Measurements from ENCODE around the gene HOXA9.

The HOXA9 gene

DNA sequence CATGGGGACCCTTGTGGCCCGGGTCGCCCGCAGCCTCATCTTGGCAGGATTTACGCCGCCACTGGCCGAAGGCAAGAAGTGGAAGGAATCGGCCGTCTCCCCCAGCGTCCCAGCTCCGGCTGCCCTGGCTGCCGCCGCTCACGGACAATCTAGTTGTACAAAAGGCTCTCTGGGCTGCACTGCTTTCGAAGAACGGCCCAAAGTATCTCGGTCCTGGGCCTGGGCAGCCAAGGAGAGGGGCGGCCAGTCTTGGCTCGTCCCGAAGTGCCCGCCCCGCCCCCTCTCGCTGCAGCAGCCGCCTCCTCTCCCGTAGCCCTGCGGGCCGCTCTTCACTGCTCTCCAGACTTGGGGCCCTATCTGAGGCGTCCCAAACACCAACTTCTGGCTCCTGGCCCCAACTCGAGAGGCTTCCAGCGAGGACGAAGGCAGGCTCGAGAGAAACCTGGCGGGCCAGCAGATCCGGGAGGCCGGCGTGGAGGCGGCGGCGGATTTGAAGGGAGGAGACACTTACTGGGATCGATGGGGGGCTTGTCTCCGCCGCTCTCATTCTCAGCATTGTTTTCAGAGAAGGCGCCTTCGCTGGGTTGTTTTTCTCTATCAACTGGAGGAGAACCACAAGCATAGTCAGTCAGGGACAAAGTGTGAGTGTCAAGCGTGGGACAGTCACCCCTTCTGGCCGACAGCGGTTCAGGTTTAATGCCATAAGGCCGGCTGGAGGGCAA lies 809 bp downstream of the HOXA9 start:
- DNase-seq (ENCODE audit: low read depth, low spot score) = no peak

DNA sequence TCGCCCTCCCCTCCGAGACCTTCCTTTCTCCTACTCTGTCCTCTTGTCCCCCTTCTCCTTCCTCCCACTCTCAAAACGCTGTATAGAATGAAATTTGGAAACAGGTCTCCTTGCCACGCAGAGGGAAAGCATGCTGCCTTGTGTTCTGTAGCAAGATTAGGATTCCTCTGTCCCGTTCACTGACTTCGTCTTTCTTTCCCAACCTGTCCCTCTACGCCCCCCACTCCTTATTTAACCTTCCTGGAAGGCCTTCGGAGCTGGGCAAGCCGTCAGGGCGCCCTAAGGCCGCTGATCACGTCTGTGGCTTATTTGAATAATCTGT lies 1.3 kb downstream of the HOXA9 start:
- DNase-seq (ENCODE audit: low read depth, low spot score) = no peak

DNA sequence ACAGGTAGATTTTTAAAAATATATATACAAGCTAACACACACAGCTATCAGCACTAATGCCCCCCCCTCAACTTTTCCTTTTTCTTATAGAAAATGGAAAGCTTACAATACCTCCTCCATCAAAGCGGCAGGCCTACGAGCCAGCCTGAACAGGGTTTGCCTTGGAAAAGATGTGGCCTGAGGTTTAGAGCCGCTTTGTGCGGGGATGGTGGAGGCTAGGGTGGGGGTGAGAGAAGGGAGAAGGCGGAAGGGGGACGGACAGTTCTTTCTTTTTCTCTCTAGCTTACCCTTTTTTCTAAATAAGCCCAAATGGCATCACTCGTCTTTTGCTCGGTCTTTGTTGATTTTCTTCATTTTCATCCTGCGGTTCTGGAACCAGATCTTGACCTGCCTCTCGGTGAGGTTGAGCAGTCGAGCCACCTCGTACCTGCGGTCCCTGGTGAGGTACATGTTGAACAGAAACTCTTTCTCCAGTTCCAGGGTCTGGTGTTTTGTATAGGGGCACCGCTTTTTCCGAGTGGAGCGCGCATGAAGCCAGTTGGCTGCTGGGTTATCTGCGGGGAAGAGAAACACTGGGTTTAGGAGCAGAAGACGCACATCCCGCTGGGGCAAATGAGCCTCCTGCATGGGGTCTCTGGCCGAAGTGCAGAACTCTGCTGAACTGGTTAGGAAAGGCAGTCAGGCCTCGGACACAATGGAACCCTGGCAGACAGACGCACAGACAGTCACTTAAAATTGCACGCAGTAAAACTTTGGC lies 1.9 kb downstream of the HOXA9 start:
- no peak for DNase-seq (ENCODE audit: low read depth, low spot score)

DNA sequence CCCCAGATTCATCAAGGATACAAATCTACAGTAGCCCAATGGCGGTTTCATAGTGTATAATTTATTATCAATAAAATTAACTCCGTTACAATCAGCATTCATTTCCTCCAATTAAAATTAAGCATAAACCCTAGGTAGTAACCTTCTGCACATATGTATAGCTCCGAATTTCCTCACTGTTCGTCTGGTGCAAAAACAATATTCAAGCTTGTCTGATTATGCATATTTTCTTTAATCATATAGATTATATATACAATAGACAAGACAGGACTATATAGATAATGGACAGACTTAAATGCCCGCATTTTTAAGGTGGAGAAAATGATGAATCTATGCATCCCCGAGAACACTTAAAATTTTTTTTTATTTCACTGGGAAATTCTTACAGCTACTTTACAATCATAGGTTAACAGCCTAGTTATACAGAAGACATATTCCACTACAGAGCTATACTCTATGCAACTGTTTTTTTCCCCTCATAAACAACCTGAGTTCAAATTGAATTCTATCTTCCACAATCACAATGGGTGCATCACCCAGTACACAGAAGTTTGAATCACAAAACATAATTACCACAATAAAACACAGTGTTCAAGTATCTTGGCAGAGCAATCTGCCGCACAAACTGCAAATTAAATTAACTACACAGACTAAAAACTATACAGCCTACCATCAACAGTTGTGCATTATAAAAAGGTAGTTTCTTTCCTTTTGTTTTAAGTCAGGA lies 2.6 kb downstream of the HOXA9 start:
- no peak for DNase-seq (ENCODE audit: low read depth, low spot score)

DNA sequence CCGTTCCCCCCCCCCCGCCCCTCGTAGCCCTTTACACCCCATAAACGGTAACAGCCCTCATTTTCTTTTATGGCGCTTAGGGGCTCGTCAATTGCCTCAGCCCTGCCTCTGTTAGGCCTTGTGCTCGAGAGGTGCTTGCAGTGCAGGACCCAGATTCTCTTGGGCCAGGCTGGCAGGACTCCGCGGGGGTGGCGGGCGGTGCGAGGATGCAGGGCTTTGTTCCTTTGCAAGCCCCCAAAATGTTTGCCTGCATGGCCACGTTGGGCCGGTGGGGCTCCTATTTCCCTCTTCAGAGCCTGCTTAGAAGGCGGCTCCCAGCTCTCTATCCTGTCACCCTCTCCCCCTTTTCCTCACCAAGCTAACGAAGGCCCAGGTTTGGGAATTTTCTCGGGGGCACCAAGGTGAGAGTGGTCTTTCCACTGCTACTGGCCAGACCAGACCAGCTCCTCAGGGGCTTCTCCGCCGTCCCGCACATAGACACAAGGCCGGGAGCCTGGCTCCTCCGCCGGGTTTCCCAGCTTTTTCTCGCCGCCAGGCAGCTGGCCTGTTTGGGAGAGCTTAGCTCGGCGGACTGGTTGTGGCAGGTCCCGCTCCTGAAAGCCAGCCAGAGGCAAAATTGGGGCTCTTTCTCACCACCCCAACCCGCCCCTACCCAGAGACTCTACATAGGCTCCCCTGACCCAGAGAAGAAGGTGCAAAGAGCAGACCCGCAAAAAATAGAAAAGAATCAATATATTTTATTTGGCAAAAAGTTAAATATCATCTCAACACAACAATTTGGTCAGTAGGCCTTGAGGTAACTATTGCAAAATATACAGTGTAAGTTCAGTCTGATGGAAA lies 3.4 kb downstream of the HOXA9 start:
- no peak for DNase-seq (ENCODE audit: low read depth, low spot score)

DNA sequence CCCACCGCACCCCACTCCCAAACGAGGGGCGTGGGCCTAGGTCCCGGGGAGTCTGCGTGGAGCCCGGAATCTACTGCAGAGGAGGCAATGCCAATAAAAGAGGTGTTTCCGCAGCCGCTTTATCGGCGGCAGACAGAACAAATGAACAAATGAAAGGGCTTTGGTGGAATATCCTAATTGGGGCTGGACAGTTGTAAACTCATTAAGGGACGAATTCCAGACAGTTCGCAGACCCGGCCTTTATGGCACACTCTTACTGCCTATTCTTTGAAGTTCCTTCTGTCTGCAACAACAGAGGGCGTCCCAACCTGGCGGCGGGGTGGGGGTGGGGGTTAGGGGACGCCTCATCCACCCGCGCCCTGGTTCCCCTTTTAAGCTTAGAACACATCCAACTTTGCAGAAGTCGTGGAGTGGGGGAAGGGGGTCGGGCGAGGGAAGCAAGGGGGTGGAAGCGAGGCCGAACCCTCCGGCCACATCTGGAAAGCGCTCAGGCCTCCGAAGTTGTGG lies 4.1 kb downstream of the HOXA9 start:
- no peak for DNase-seq (ENCODE audit: low read depth, low spot score)

DNA sequence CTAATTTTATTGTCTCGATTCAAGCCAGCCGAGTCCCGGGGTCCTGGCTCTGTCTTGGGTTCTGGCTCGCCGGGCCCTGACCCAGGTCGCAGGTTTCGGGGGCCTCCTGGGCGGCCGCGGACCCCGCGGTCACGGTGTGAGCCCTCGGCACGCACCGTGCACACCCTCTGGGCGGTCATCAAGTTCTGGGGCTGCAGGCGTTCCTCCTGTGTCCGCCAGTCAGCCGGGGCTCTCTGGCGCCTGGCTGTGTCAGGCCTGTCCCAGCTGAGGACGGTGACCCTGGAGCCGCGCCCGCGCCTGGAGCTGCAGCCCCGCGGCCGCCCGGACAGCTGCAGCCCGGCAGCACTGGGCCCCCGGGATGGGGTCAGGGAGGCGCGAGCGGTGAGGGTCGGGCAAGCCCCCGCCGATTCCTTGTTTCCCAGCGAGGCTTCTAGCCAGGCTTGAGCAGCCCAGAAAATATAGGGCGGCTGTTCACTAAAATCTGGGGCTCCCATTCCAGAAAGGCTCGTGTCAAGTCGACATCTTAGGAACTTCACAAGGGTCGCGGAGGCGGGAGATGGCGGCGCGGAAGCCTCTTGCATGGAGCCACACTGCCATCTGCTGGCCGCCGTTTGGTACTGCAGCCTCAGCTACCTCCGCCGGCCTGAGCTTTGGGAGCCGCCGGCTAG lies 4.7 kb downstream of the HOXA9 start:
- peak; percentile 64 for DNase-seq (ENCODE audit: low read depth, low spot score)

DNA sequence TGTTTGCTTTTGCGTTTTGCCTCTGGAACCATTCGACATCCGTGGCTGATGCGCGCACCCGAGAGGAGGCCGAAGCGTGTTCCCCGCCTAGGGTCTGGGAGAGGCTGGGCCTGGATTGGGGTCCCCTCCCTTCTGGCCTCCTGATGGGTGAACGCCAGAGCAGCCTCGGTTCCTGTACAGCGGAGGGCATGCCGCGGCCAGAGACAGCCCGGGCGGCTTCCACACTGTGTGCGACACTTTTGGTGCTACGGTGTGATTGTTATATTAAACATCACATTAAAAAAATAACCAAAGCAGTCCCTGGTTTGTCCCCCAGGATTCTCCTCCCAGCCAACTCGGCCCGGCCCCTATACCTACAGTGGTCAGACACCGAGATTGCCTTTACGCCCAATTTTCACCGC lies 5.2 kb downstream of the HOXA9 start:
- no peak for DNase-seq (ENCODE audit: low read depth, low spot score)

DNA sequence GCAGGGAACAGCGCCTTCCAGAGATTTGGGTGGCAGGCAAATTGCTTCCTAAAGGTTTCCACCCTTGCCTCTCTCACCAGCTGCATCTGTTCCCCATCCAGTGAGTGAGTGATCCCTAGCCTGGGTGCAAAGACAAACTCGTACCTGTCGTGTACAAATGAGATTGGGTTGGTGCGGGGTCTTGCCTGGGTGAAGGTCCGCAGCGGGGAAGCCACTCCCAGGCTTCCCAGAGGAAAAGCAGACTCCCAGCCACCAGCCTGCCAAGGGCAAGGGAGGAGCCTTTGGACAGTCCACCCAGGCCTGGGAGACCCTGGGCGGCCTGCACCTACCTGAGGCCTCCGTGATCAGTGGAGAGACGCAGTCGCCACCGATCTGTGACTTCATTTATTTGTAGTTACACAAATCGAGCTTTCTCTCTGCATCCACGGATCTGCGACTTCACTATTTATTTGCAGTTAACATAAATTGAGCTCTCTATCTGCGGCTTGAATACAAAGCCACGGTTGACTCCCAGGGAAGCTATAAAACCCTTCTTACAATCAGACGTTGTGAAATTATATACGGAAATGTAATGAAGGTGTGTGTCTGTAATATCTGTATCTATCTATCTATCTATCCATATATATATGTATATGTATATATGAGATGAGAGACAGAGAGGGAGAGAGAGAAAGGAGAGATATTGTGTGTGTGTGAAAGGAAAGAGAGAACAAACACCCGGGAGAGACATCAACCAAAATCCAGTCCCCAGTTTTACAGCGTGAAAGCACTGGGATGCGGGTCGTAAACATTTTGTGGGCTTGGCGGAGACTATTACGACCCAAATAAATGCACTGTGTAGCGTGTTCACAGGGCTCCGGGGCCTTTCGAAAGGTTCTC lies 5.8 kb downstream of the HOXA9 start:
- DNase-seq (ENCODE audit: low read depth, low spot score) = no peak

DNA sequence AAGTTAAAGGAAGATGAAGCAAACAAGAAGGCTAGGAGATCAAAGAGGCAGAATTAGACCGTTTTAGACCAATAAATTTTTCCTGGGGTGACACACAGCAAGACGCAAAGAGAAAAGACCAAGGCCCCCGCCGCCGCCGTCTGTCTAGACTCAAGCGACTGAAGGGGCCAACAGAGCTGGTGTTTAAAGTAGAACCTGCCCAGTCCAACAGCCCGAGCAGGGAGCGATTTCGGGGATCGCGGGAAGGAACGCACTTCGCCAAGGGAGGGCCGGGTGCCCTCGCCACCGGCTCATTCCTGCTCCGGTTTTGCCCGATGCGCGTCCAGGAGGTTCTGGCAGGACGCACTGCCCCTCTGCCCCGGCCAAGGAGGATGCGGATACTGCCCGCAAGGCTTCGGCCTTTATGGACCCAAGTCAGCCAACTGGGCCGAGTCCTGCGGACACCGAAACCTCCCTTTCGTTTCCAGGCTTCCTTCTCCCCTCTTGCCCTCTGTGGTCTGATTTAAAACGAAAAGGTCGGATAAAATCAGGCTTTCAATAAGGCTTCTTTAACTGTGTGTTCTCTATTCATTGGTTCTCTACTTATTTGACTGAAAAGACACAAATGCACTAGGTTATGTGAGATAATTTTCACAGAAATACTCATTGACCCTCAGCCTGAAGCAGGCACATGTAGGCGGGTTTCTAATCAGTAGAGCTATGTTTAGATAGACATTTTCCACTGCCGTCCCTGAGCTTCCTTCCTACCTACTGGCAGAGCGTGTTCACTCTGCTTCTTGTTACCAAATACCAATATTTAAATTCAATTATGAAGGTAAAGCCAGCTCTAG lies 6.7 kb downstream of the HOXA9 start:
- no peak for DNase-seq (ENCODE audit: low read depth, low spot score)

DNA sequence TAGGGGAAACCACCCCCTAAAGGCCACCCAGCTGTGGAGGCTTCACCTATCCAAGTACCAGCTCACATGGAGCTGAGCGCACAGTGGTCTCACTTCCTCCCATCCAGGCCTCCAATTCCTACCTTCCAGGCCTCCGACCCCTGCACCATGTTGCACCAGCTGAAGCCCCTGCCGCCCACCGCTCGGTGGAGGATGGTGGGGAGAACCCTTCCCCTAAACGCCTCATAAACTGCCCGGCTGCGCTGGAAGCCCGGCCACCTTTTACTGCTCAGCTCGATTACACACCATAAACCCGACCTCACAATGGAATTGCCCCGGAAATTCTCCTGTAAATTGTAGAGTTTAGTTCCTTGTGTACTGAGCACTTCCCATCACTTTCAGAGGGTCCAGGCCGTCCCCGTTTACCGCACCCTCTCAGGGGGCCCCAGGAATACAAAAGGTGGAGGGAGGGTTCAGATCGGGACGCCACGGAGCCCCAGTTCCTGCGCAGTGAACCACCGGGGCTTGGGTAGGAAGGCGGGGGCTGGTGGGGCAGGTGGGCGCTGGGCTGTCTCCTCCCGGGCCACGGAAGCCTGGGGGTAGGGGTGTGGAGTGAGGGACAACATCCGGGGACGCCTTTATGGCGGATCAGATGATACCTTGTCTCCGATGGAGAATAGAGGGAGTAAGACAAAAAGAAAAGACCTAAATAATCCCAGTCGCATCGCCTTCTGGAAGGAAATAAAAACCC lies 7.5 kb downstream of the HOXA9 start:
- no peak for DNase-seq (ENCODE audit: low read depth, low spot score)

DNA sequence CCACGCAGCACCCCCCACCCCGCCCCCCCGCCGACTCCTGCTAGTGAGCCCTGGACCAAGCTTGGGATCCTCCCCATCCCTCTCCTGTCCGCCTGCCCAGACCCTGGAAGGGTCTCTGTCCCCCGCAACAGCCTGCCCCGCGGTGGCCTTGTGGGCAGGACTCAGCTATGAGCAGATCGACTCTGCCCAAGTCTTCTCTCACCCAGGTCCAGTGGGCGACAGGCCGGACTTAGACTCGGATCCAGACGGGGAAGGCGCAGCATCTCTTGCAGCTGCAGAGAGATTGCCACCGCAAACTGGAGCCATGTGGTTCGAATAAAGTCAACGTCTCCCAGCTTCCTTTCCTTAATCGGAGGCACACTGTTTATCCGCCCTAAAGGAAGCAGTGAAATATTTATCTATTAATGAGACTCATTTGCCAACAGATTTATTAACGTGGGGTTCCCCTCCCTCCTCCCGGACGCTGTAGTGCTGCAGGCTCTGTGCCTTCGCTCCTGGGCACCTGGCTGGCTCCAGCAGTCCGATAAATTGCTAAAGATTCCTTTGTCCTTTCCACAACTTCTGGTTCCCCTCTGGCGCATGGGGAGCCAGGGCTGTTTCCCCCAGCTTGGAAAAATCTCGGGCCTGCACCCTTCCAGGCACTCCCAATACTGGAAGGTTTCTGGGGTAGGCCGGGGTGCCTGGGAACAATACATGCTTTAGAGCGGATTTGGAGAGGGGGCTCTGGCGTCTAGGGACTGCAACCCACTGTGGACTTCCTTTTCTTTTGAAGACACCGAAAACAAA lies 8.2 kb downstream of the HOXA9 start:
- DNase-seq (ENCODE audit: low read depth, low spot score) = no peak

DNA sequence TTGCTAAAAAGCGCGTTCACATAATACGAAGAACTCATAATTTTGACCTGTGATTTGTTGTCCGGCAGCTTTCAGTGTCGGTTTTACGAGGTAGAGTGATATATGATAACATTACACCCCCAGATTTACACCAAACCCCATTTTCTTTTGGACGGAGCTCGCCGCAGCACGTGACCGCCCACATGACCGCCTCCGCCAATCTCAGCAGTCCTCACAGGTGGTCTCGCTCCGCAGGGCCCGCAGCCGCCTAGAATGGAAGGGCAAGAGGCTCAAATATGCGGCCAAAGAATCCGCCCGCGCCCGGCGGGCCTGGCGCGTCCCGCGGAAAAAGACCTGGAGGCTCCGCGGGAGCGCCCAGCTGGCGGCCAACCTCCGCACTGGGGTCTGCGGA lies 8.8 kb downstream of the HOXA9 start, which contains the start of gene HOXA7:
TSS of gene HOXA7 (minus strand) at position 168 of the 391 bp plus-strand sequence. CDS start at position 38, 130 bp downstream.
- no peak for DNase-seq (ENCODE audit: low read depth, low spot score)

DNA sequence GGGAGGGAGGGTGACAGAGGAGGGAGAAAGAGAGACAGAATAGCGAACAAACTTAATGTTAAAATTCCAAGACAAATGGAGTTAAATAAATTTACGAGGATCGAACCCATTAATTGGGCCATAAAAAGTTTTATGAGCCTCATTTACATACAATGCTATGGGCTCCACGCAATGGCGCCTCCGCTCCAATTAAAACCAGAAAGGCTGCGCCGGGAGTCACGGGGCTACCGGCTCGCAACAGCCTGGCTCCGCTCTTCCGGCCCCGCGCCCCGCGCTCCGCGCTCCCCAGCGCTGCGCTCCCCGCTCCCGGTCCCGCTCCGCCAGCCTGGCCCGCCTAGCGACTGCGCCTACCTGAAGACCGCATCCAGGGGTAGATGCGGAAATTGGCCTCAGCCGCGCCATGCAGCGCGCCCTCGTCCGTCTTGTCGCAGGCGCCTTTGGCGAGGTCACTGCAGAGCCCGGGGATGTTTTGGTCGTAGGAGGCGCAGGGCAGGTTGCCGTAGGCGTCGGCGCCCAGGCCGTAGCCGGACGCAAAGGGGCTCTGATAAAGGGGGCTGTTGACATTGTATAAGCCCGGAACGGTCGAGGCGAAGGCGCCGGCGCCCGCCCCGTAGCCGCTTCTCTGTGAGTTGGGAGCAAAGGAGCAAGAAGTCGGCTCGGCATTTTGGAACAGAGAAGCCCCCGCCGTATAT lies 9.4 kb downstream of the HOXA9 start:
- no peak for DNase-seq (ENCODE audit: low read depth, low spot score)

DNA sequence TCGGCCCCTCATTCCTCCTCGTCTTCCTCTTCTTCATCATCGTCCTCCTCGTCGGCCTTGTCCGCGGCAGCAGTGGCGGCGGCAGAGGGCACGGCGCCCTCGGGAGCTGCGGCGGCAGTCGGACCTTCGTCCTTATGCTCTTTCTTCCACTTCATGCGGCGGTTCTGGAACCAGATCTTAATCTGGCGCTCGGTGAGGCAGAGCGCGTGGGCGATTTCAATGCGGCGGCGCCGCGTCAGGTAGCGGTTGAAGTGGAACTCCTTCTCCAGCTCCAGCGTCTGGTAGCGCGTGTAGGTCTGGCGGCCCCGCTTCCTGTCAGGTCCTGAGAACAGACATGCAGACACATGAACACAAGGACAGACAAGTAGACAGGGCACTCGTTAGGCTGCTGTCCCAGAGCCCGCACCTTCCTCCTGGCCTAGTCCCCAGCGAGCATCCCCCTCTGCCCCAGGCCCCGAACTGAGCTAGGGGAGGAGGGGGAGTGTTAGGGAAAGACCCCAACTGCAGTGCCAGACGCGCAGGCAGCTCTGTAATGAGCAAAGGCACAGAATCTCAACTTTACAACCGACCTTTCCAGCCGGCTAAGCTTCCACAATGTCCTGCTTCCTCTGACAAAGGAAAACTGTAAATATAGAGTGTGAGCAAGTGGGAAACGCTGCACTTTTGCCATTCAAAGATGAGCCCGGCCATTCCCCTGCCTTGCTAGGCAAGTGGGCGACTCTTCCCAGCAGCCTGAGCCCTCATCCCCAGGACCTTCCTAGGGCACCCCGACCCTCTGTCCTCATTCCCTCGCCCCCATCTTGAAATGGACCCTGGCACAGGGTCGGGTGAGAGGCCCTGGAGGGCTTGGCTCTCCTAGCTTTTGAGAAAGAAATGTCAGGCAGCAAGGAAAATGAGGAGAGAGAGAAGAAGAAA lies 10.2 kb downstream of the HOXA9 start:
- no peak for DNase-seq (ENCODE audit: low read depth, low spot score)

DNA sequence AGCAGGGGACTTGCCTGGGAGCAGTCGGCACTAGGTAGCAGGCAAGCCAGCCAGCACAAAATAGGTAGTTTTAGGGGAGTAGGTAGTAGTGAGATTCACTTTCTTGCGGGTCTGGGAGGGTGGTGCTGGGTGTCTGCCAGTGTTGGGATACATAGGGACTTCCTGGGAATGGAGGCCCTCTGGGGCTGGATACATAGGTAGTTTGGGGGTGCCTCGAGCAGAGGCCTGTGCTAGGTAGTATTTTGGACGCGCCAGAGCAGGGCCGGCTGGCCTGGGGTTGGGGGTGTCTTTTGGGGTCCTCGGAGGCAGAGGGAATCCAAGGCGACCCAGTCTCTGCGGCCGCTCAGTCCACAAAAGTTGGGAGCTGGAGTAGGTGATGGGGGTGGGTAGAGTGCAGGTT lies 11.0 kb downstream of the HOXA9 start:
- no peak for DNase-seq (ENCODE audit: low read depth, low spot score)
